GM21515 (cell line): ENCODE data around the gene EMILIN1.
A peak's percentile ranks its signal among the peaks of the same experiment; 100 is the strongest.

Experiments
- ATAC-seq: cut with Tn5 transposase; IDR thresholded peaks from one replicate; pipeline ENCODE4 v1.9.1; 2021; ENCODE audit not compliant: unreplicated experiment

The EMILIN1 gene

GRCh38 chr2:27079233-27080139 is 1.1 kb downstream of the EMILIN1 start:
- no peak for ATAC-seq

GRCh38 chr2:27080140-27080469 is 1.7 kb downstream of the EMILIN1 start:
- no peak for ATAC-seq

- ATAC-seq = no peak
These were observed 2.2 kb downstream of the EMILIN1 start for GRCh38 chr2:27080603-27080936.

DNA sequence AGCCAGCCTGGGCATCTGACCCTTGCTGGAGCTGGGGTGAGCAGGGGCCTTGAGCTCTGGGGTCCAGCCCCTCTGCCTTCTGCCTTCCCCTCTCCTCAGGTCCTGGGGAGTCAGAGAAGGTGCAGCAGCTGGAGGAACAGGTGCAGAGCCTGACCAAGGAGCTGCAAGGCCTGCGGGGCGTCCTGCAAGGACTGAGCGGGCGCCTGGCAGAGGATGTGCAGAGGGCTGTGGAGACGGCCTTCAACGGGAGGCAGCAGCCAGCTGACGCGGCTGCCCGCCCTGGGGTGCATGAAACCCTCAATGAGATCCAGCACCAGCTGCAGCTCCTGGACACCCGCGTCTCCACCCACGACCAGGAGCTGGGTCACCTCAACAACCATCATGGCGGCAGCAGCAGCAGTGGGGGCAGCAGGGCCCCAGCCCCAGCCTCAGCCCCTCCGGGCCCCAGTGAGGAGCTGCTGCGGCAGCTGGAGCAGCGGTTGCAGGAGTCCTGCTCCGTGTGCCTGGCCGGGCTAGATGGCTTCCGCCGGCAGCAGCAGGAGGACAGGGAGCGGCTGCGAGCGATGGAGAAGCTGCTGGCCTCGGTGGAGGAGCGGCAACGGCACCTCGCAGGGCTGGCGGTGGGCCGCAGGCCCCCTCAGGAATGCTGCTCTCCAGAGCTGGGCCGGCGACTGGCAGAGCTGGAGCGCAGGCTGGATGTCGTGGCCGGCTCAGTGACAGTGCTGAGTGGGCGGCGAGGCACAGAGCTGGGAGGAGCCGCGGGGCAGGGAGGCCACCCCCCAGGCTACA is 3.8 kb downstream of the EMILIN1 start:
- ATAC-seq = no peak

DNA sequence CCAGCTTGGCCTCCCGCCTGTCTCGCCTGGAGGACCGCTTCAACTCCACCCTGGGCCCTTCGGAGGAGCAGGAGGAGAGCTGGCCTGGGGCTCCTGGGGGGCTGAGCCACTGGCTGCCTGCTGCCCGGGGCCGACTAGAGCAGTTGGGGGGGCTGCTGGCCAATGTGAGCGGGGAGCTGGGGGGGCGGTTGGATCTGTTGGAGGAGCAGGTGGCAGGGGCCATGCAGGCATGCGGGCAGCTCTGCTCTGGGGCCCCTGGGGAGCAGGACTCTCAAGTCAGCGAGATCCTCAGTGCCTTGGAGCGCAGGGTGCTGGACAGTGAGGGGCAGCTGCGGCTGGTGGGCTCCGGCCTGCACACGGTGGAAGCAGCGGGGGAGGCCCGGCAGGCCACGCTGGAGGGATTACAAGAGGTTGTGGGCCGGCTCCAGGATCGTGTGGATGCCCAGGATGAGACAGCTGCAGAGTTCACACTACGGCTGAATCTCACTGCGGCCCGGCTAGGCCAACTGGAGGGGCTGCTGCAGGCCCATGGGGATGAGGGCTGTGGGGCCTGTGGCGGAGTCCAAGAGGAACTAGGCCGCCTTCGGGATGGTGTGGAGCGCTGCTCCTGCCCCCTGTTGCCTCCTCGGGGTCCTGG is 4.5 kb downstream of the EMILIN1 start:
- ATAC-seq = no peak

- ATAC-seq = no peak
These were observed 5.2 kb downstream of the EMILIN1 start for GRCh38 chr2:27083410-27084296.

DNA sequence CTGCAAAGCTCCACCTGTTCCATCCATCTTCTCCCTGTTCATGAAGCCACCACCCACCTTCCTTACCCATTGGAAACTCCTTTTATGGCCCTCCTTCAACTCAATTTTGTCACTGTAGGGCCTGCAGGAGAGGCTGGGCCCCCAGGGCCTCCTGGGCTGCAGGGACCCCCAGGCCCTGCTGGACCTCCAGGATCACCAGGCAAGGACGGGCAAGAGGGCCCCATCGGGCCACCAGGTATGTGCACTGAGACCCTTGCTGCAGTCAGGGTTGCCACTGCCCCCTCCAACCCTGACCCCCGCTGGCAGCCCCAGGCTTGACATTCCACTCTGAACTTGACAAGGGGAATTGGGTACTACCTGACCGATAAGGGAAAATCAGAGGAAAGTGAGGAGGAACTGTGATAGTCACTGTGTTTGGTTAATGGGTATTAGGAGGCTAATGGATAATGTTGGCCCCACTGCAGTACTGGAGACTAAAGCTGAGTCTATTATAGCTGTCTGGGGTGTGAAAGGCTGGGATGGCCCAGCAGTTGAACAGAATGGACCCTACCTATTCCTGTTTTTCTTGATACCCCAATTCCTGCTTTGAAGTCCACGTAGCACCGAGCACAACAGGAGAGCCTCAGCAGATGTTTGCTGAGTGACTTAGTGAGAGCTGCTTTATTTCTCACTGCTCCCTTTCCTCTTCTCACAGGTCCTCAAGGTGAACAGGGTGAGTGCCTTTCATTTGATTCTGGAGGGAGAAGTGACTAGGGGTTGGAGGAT is 6.1 kb downstream of the EMILIN1 start:
- no peak for ATAC-seq

DNA sequence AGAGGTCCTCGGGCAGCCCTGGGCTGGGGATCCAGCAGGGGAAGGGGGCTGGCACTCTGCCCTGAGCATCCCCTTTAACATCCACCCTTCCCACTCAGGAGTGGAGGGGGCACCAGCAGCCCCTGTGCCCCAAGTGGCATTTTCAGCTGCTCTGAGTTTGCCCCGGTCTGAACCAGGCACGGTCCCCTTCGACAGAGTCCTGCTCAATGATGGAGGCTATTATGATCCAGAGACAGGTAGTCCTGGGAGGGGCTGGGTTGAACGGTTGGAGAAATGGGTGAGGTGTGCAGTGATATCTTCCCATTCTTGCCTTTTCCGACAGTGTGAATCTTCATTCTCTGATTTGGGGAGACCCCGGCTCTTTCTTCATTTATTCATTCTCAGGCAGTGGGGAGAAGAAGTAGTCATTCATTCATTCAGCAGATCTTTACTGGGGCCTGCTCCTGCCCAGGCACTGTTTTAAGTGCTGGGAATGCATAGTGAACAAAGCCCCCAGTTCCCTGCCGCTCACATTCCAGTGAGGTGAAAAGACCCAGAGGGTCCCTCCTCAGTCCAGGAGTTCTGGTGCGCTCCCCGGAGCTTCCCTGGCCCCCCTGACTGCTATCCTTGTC is 6.8 kb downstream of the EMILIN1 start:
- no peak for ATAC-seq

- peak; percentile 1 for ATAC-seq
These were observed 7.3 kb downstream of the EMILIN1 start for GRCh38 chr2:27085673-27086089.

DNA sequence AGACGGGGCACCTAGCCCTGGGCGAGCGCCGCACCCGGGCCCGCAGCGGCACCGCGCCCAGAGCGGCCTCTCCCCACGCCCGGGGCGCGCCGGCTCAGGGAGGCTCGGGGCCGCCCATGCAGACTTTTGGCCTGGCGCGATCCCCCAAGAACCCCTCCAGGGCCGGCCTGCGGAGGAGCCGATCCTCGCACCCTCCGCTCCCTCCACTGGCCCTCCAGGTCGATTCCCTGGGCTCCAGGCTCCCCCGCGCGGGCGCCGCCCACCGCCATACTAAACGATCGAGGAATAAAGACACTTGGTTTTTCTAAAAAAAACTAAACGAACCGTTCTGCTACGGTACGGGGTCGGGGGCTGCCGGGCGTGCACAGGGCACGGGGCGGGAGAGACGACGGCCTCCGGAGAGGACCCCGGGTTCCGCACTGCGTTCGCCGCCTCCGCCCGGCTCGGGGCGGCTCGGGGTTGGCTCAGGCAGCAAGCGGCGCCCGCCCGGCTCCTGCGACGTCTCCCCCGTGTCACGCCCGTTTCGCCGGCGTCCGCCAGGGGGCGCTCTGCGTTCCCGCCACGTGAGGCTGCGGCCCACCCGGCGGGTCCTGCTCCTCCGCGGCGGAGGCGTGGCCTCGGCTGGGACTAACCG is 7.8 kb downstream of the EMILIN1 start:
- peak; percentile 77 for ATAC-seq

DNA sequence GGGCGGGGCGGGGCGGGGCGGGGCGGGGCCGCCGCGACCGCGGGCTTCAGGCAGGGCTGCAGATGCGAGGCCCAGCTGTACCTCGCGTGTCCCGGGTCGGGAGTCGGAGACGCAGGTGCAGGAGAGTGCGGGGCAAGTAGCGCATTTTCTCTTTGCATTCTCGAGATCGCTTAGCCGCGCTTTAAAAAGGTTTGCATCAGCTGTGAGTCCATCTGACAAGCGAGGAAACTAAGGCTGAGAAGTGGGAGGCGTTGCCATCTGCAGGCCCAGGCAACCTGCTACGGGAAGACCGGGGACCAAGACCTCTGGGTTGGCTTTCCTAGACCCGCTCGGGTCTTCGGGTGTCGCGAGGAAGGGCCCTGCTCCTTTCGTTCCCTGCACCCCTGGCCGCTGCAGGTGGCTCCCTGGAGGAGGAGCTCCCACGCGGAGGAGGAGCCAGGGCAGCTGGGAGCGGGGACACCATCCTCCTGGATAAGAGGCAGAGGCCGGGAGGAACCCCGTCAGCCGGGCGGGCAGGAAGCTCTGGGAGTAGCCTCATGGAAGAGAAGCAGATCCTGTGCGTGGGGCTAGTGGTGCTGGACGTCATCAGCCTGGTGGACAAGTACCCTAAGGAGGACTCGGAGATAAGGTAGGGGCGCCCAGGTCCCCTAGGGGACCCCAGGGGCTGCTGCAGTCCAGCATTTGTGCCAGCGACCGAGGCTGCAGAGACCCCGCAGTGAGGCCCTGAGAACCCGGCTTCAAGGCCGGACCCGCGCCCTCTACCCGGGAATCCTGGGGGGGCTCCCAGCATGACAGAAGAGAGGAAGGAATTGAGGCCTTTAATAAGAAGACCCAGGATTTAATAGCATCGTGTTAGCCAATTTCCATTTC is 8.5 kb downstream of the EMILIN1 start, which contains the start of gene KHK:
TSS of gene KHK (plus strand) at position 49 of the 870 bp plus-strand sequence. CDS start at position 537, 488 bp downstream.
- no peak for ATAC-seq

DNA sequence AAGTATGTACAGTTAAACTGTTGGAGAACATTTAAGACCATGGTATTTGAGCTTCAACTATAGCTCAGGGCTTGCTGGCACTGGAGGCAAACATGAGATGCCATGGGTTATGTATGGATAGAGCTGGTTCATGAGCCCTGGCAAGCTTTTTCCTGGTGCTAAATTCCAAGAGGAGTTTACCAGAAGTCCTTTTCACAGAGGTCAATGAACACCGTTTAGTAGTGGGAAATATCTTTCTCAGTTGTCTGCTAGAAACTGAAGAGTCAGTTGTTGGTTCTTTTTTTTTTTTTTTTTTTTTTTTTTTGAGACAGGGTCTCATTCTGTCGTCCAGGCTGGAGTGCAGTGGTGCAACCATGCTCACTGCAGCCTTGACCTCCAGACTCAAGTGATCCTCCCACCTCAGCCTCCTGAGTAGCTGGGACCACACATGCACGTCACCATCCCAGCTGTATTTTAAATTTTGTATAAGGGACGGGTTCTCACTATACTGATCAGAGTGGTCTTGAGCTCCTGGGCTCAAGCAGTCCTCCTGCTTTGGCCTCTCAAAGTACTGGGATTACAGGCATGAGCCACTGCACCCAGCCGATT is 9.5 kb downstream of the EMILIN1 start:
- ATAC-seq = no peak

GRCh38 chr2:27088634-27089033 is 10.2 kb downstream of the EMILIN1 start:
- ATAC-seq = no peak

DNA sequence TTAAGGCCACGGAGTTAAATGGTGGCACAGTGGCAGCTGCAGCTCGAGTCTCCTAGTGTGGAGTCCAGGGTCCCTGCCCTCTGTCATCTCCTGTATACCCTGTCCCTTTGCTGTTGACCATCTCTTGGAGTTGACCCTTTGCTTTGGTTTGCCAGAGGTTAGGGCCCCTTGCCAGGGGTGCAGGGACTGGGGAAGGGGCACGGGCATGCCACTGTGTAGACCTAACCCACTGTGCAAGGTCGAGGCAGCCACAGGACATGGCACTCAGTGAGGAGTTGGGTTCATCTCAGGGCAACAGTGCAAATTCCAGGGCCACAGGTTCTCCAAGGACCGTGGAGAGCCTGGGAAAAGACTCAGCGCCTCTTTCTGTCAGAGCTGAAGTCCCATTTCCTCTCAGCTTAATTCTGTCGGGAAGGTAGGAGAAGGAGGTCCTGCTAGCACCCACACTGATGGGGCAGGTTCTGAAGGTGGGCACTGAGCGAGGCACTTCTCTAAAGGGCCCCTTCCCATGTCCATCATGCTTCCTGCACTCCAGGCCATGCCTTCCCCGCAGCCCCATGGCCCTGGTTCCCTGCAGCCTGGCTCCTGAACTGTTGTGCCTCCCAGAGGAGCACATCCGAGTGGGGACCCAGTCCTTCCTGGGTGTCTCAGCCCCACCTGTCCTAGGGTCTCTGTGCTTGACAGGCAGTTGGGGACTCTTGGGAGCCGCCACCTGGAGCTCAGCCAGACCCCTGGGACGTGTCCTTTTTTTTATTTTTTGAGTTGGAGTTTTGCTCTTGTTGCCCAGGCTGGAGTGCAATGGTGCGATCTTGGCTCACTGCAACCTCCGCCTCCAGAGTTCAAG is 10.9 kb downstream of the EMILIN1 start:
- ATAC-seq = no peak

DNA sequence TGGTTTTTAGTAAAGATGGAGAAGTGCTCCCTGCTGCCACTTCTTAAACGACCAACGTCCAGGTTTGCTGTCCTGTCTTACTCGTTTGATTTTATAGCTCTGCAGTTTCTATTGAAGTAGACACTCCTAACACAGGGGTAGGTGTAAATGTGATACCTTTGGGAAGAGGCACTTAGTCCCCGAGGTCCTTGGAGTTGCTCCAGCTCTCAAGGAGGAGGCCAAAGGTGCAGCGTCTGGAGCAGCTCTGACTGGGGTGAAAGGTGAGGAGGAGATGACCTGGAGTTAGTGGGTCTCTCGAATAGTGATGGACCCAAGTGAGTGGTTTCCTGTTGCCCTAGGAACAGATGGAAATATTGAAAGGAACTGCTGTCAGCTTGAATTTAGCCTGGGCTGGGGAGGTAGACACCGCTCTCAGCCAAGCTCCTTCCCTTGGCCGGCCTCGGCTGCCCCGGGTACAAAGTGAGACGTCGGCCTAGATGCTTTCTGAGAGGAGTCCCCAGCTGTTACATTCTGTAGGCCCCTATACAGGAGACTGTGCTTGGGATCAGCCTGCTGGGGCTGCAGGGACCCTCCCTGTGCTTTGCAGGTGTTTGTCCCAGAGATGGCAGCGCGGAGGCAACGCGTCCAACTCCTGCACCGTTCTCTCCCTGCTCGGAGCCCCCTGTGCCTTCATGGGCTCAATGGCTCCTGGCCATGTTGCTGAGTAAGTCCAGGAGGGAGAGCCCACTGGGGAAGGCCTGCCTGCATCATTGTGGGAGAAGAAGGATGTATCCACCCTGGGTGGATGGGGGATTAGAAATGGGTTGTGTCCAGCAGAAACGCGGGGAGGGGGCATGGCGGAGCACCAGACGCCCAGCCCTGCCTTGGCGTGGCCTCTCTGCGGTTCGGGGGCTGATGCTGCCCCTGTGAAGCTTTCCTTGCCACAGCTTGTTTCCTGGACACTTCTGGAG is 13.6 kb downstream of the EMILIN1 start:
- ATAC-seq = no peak
